ENCODE measurements around the gene NEDD4. TPM values are rescaled to one million over a fixed set of nuclear protein-coding genes. Genes with fewer than 3 reads are reported as not detected.

The NEDD4 gene
- polyA plus RNA-seq, 3 donors, result 1.2 to 3.8 (median 1.3) TPM

GRCh38 chr15:55791551-55792400 is 201.6 kb downstream of the NEDD4 start:
- no peak overlapping the region for H3K4me2 ChIP-seq (replicated peaks; ENCODE audit: extremely low read depth, low read length, poor library complexity, severe bottlenecking)
- H3K27ac ChIP-seq (ENCODE audit: low read depth in 1 of 2, low read length in 2 of 2), result no peak overlapping the region
- H3K4me1 ChIP-seq (ENCODE audit: control insufficient read depth in 1 of 2, insufficient read depth in 2 of 2, low read length in 2 of 2), result no peaks in the 10 kb centered on the region
- Mint-ChIP-seq H3K4me1 (no peaks in the 10 kb centered on the region), H3K36me3 (no peaks in the 10 kb centered on the region), H3K27ac (no peak overlapping the region), H3K9me3 (peaks cover 13 to 31% (median 18%) of the 10 kb centered on the region in 7 donors), H3K4me3 (no peak overlapping the region), H3K27me3 (ENCODE audit: low read depth in 3 of 3) (peaks cover 0 to 5% (median 0%) of the 10 kb centered on the region in 3 donors)
- no peak overlapping the region for H3K9ac ChIP-seq (ENCODE audit: insufficient read depth, low read length, poor library complexity, severe bottlenecking)
- no peaks in the 10 kb centered on the region for H4K20me1 ChIP-seq (ENCODE audit: insufficient read depth, low read length)
- TF ChIP-seq CTCF (IDR thresholded peaks at IDR 0.05), result no peak
- intact Hi-C loops (cut with micrococcal nuclease), result no loop called here
- DNase-seq, result no peak
- 100% methylated on average over 1 of the region's 3 CpGs for WGBS (ENCODE audit: insufficient coverage)
- H3K27me3 ChIP-seq (ENCODE audit: control insufficient read depth in 2 of 2, insufficient read depth in 2 of 2, low read length in 2 of 2), result no peaks in the 10 kb centered on the region
- H3K36me3 ChIP-seq (replicated peaks in 1 of 2; ENCODE audit: control insufficient read depth in 1 of 2, insufficient read depth in 2 of 2, low read length in 2 of 2), result no peaks in the 10 kb centered on the region
- H3K79me2 ChIP-seq (ENCODE audit: insufficient read depth, low read length), result no peaks in the 10 kb centered on the region
- no peak overlapping the region for H2AFZ ChIP-seq (ENCODE audit: insufficient read depth, low read depth, low read length, poor library complexity, severe bottlenecking)
- H3K4me3 ChIP-seq (replicated peaks in 1 of 3; ENCODE audit: low read depth in 2 of 3, low read length in 3 of 3), result no peak overlapping the region
- H3K9me3 ChIP-seq (replicated peaks in 1 of 2; ENCODE audit: control insufficient read depth in 1 of 2, insufficient read depth in 1 of 2, low read length in 2 of 2), result peaks cover 6 to 23% of the 10 kb centered on the region in 2 donors

- no peaks in the 10 kb centered on the region for H3K36me3 ChIP-seq (replicated peaks in 1 of 2; ENCODE audit: control insufficient read depth in 1 of 2, insufficient read depth in 2 of 2, low read length in 2 of 2)
- peaks cover 0 to 5% (median 5%) of the 10 kb centered on the region in 3 donors for H3K27me3 Mint-ChIP-seq (ENCODE audit: low read depth in 3 of 3)
- TF ChIP-seq CTCF (IDR thresholded peaks at IDR 0.05), result peak; percentile 53
- no peak overlapping the region for H3K27ac ChIP-seq (ENCODE audit: low read depth in 1 of 2, low read length in 2 of 2)
- 82% methylated on average over 4 of the region's 8 CpGs for WGBS (ENCODE audit: insufficient coverage)
- H3K36me3 Mint-ChIP-seq, result no peaks in the 10 kb centered on the region
- H3K9ac ChIP-seq (ENCODE audit: insufficient read depth, low read length, poor library complexity, severe bottlenecking), result no peak overlapping the region
- intact Hi-C loops (cut with micrococcal nuclease), result no loop called here
- no peaks in the 10 kb centered on the region for H3K79me2 ChIP-seq (ENCODE audit: insufficient read depth, low read length)
- H3K9me3 ChIP-seq (replicated peaks in 1 of 2; ENCODE audit: control insufficient read depth in 1 of 2, insufficient read depth in 1 of 2, low read length in 2 of 2), result peaks cover 3 to 18% of the 10 kb centered on the region in 2 donors
- H3K4me2 ChIP-seq (replicated peaks; ENCODE audit: extremely low read depth, low read length, poor library complexity, severe bottlenecking), result no peak overlapping the region
- H3K27ac Mint-ChIP-seq, result no peak overlapping the region
- no peaks in the 10 kb centered on the region for H3K4me1 Mint-ChIP-seq
- no peak overlapping the region for H3K4me3 ChIP-seq (replicated peaks in 1 of 3; ENCODE audit: low read depth in 2 of 3, low read length in 3 of 3)
- DNase-seq, result no peak
- no peaks in the 10 kb centered on the region for H3K27me3 ChIP-seq (ENCODE audit: control insufficient read depth in 2 of 2, insufficient read depth in 2 of 2, low read length in 2 of 2)
- H2AFZ ChIP-seq (ENCODE audit: insufficient read depth, low read depth, low read length, poor library complexity, severe bottlenecking), result no peak overlapping the region
- H3K4me1 ChIP-seq (ENCODE audit: control insufficient read depth in 1 of 2, insufficient read depth in 2 of 2, low read length in 2 of 2), result no peaks in the 10 kb centered on the region
- H3K4me3 Mint-ChIP-seq, result no peak overlapping the region
- H4K20me1 ChIP-seq (ENCODE audit: insufficient read depth, low read length), result no peaks in the 10 kb centered on the region
- peaks cover 10 to 25% (median 20%) of the 10 kb centered on the region in 7 donors for H3K9me3 Mint-ChIP-seq
These were observed 204.2 kb downstream of the NEDD4 start for GRCh38 chr15:55789066-55789660.
